ENCODE measurements around the gene STARD13. TPM values are rescaled to one million over a fixed set of nuclear protein-coding genes. Genes with fewer than 3 reads are reported as not detected.
A peak's percentile ranks its signal among the peaks of the same experiment; 100 is the strongest.

Gene STARD13
- total RNA-seq, 1 donor, result 28.2 TPM

DNA sequence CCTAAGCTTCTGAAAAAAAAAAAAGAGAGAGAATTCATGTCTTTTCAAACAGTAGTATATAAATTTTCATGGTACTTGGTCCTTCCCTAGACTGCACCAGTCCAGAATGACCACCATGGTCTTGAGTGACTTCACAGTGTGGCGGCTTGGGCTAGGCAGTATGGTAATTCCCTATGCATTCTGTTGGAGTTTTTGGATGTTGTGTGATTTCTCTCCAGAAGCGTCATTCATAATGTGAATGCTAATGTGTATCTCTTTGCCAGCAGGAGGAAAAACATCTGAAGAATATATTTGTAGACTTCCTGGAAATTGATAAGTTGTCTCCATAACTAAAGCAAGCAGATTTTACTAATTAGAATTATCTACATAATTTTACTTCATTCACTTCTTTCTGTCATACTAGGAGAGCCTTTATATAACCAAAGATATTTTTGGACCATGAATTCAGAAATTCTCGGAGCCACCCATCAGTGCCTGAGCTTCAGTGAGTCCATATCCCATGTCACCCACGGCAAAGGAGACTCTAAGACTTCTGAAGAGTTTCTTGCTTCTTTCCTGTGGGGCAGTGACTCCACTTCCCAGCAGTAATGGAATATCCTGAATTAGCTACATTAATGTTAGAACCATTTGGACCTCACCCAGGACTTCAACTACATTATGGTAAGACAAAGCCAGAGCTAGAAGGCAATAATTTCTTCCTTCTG is 8.4 kb downstream of the STARD13 start:
- Histone ChIP-seq H4K20me1 (ENCODE audit: insufficient read depth, low read length) (no peaks in the 10 kb centered on the region), H3K27me3 (ENCODE audit: insufficient read depth, low read length) (no peaks in the 10 kb centered on the region), H3K4me1 (ENCODE audit: insufficient read depth, low read length) (peaks cover 99% of the 10 kb centered on the region), H3K27ac (ENCODE audit: low read depth, low read length) (peak overlapping the region; percentile 99), H3K4me2 (ENCODE audit: insufficient read depth, low read length) (peak overlapping the region; percentile 14), H3K79me2 (ENCODE audit: insufficient read depth, low read length) (peaks cover 79% of the 10 kb centered on the region), H3K4me3 (ENCODE audit: insufficient read depth, low read length) (no peak overlapping the region), H3K36me3 (ENCODE audit: insufficient read depth, low read length) (peaks cover 40% of the 10 kb centered on the region), H3K9me3 (ENCODE audit: low read depth, low read length) (no peaks in the 10 kb centered on the region), H2AFZ (ENCODE audit: low read length) (no peak overlapping the region)
- TF ChIP-seq CTCF (IDR thresholded peaks at IDR 0.05; ENCODE audit: extremely low read depth, low read depth, low read length), result no peak
- no peak for DNase-seq (ENCODE audit: insufficient read length, low spot score, missing footprints)

- Histone ChIP-seq H3K79me2 (ENCODE audit: insufficient read depth, low read length) (peaks cover 80% of the 10 kb centered on the region), H3K4me3 (ENCODE audit: insufficient read depth, low read length) (no peak overlapping the region), H3K4me2 (ENCODE audit: insufficient read depth, low read length) (no peak overlapping the region), H3K27ac (ENCODE audit: low read depth, low read length) (peak overlapping the region; percentile 99), H3K27me3 (ENCODE audit: insufficient read depth, low read length) (no peaks in the 10 kb centered on the region), H3K4me1 (ENCODE audit: insufficient read depth, low read length) (peaks cover 99% of the 10 kb centered on the region), H3K9me3 (ENCODE audit: low read depth, low read length) (no peaks in the 10 kb centered on the region), H4K20me1 (ENCODE audit: insufficient read depth, low read length) (no peaks in the 10 kb centered on the region), H2AFZ (ENCODE audit: low read length) (no peak overlapping the region), H3K36me3 (ENCODE audit: insufficient read depth, low read length) (peaks cover 37% of the 10 kb centered on the region)
- no peak for TF ChIP-seq CTCF (IDR thresholded peaks at IDR 0.05; ENCODE audit: extremely low read depth, low read depth, low read length)
- no peak for DNase-seq (ENCODE audit: insufficient read length, low spot score, missing footprints)
Measured at GRCh38 chr13:33276570-33276969, 9.0 kb downstream of the STARD13 start.

DNA sequence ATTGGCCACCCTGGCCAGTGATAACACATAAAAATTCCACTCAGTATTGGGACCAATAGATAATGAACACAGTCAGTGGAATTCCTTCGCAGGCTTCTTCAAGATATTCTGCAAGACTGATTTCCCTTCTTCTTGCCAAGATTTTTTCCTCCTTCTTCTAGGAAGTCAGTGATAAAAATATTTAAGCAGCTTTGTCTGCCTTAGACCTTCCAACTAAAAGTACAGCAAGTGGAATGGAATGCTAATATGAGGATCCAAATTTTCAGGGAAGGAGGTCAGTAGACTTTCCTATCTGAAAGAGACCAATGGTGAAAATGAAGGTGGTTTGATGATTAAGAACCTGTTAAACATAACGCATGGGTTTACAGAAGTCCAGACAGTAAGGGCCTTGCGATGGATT is 9.6 kb downstream of the STARD13 start:
- H3K79me2 ChIP-seq (ENCODE audit: insufficient read depth, low read length), result peaks cover 80% of the 10 kb centered on the region
- peak overlapping the region; percentile 2 for H3K4me2 ChIP-seq (ENCODE audit: insufficient read depth, low read length)
- H3K4me1 ChIP-seq (ENCODE audit: insufficient read depth, low read length), result peaks cover 99% of the 10 kb centered on the region
- DNase-seq (ENCODE audit: insufficient read length, low spot score, missing footprints), result no peak
- no peaks in the 10 kb centered on the region for H3K27me3 ChIP-seq (ENCODE audit: insufficient read depth, low read length)
- H3K4me3 ChIP-seq (ENCODE audit: insufficient read depth, low read length), result no peak overlapping the region
- no peak for TF ChIP-seq CTCF (IDR thresholded peaks at IDR 0.05; ENCODE audit: extremely low read depth, low read depth, low read length)
- H3K36me3 ChIP-seq (ENCODE audit: insufficient read depth, low read length), result peaks cover 34% of the 10 kb centered on the region
- no peaks in the 10 kb centered on the region for H3K9me3 ChIP-seq (ENCODE audit: low read depth, low read length)
- H4K20me1 ChIP-seq (ENCODE audit: insufficient read depth, low read length), result no peaks in the 10 kb centered on the region
- H2AFZ ChIP-seq (ENCODE audit: low read length), result no peak overlapping the region
- peak overlapping the region; percentile 99 for H3K27ac ChIP-seq (ENCODE audit: low read depth, low read length)

DNA sequence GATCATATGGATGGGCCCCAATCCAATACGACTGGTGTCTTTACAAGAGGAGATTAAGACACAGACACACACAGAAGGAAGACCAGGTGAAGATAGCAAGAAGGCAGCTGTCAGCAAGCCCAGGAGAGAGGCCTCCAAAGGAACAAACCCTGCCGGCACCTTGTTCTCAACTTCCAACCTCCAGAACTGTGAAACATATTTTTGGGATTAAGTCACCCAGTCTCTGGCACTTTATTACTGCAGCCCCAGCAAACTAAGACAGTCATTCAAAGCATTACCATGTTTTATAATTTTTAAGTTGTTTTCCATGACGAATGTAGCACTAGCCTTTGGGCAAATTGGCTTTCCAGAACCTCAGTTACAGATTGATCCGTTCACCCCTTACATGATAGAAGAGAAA is 11.3 kb downstream of the STARD13 start:
- DNase-seq (ENCODE audit: insufficient read length, low spot score, missing footprints), result no peak
- peaks cover 34% of the 10 kb centered on the region for H3K36me3 ChIP-seq (ENCODE audit: insufficient read depth, low read length)
- no peaks in the 10 kb centered on the region for H3K9me3 ChIP-seq (ENCODE audit: low read depth, low read length)
- no peak for TF ChIP-seq CTCF (IDR thresholded peaks at IDR 0.05; ENCODE audit: extremely low read depth, low read depth, low read length)
- H4K20me1 ChIP-seq (ENCODE audit: insufficient read depth, low read length), result peaks cover 5% of the 10 kb centered on the region
- H2AFZ ChIP-seq (ENCODE audit: low read length), result no peak overlapping the region
- peak overlapping the region; percentile 8 for H3K4me2 ChIP-seq (ENCODE audit: insufficient read depth, low read length)
- H3K27ac ChIP-seq (ENCODE audit: low read depth, low read length), result peak overlapping the region; percentile 99
- H3K4me3 ChIP-seq (ENCODE audit: insufficient read depth, low read length), result peak overlapping the region; percentile 3
- H3K79me2 ChIP-seq (ENCODE audit: insufficient read depth, low read length), result peaks cover 90% of the 10 kb centered on the region
- peaks cover 88% of the 10 kb centered on the region for H3K4me1 ChIP-seq (ENCODE audit: insufficient read depth, low read length)
- no peaks in the 10 kb centered on the region for H3K27me3 ChIP-seq (ENCODE audit: insufficient read depth, low read length)
